IPS DF 4.7 (cell line): ENCODE results near the gene TSPAN4.

ENCODE experiments used
- DNase-seq: peaks from one replicate; pipeline ENCODE4 v3.0.0-alpha.2; 2013; ENCODE audit warnings: low spot score; ENCODE audit errors: extremely low read depth

TSPAN4 gene

GRCh38 chr11:905952-906351 lies 63.3 kb downstream of the TSPAN4 start:
- no peak for DNase-seq

GRCh38 chr11:907668-908067 lies 65.0 kb downstream of the TSPAN4 start:
- DNase-seq = no peak

GRCh38 chr11:908273-908672 lies 65.6 kb downstream of the TSPAN4 start:
- no peak for DNase-seq

- no peak for DNase-seq
These were observed 66.8 kb downstream of the TSPAN4 start for GRCh38 chr11:909406-909805.

- no peak for DNase-seq
These were observed 67.5 kb downstream of the TSPAN4 start for GRCh38 chr11:910044-910588.

GRCh38 chr11:910589-911030 lies 68.0 kb downstream of the TSPAN4 start, which contains the start of gene CHID1:
CHID1 (minus strand) TSS chr11:910810; CDS start chr11:904816, 5,994 bp downstream.
- no peak for DNase-seq

GRCh38 chr11:911031-911889 lies 68.6 kb downstream of the TSPAN4 start:
- no peak for DNase-seq

GRCh38 chr11:911890-912219 lies 69.2 kb downstream of the TSPAN4 start:
- no peak for DNase-seq

- DNase-seq = no peak
These were observed 69.6 kb downstream of the TSPAN4 start for GRCh38 chr11:912266-912665.

GRCh38 chr11:913043-913442 lies 70.4 kb downstream of the TSPAN4 start:
- no peak for DNase-seq

GRCh38 chr11:914204-914603 lies 71.6 kb downstream of the TSPAN4 start:
- no peak for DNase-seq

- no peak for DNase-seq
These were observed 72.3 kb downstream of the TSPAN4 start for GRCh38 chr11:914747-915501.
